Pons (tissue), 1 donor: ENCODE measurements around the gene PREX1.

Experiments used
- DNase-seq: peaks from one replicate; pipeline ENCODE4 v3.0.0-alpha.2; 2016; ENCODE audit warnings: low spot score

The PREX1 gene

GRCh38 chr20:48718786-48719578 lies 108.8 kb downstream of the PREX1 start:
- no peak for DNase-seq

- DNase-seq, result no peak
Measured at GRCh38 chr20:48717680-48718223, 110.0 kb downstream of the PREX1 start.

GRCh38 chr20:48717095-48717672 lies 110.6 kb downstream of the PREX1 start:
- DNase-seq, result peak; percentile 88

GRCh38 chr20:48716541-48716940 lies 111.3 kb downstream of the PREX1 start:
- DNase-seq, result no peak

- DNase-seq, result no peak
Measured at GRCh38 chr20:48716086-48716485, 111.7 kb downstream of the PREX1 start.

- no peak for DNase-seq
Measured at GRCh38 chr20:48714764-48715163, 113.0 kb downstream of the PREX1 start.

GRCh38 chr20:48711696-48712464 lies 115.9 kb downstream of the PREX1 start:
- DNase-seq, result no peak

- DNase-seq, result no peak
Measured at GRCh38 chr20:48711044-48711428, 116.8 kb downstream of the PREX1 start.

GRCh38 chr20:48710341-48711043 lies 117.3 kb downstream of the PREX1 start:
- no peak for DNase-seq

GRCh38 chr20:48709744-48710143 lies 118.1 kb downstream of the PREX1 start:
- DNase-seq, result peak; percentile 93

GRCh38 chr20:48709058-48709691 lies 118.6 kb downstream of the PREX1 start:
- no peak for DNase-seq

- DNase-seq, result no peak
Measured at GRCh38 chr20:48708630-48709029, 119.2 kb downstream of the PREX1 start.

GRCh38 chr20:48708116-48708515 lies 119.7 kb downstream of the PREX1 start:
- DNase-seq, result no peak

GRCh38 chr20:48706710-48707365 lies 121.0 kb downstream of the PREX1 start:
- no peak for DNase-seq

GRCh38 chr20:48706116-48706656 lies 121.6 kb downstream of the PREX1 start:
- DNase-seq, result no peak

GRCh38 chr20:48705240-48706115 lies 122.3 kb downstream of the PREX1 start:
- no peak for DNase-seq

GRCh38 chr20:48704761-48705160 lies 123.0 kb downstream of the PREX1 start:
- DNase-seq, result no peak

GRCh38 chr20:48703511-48704219 lies 124.1 kb downstream of the PREX1 start:
- DNase-seq, result no peak

GRCh38 chr20:48703107-48703506 lies 124.7 kb downstream of the PREX1 start:
- no peak for DNase-seq
